Measurements from ENCODE around the gene SDK1. TPM values are rescaled to one million over a fixed set of nuclear protein-coding genes. Genes with fewer than 3 reads are reported as not detected.

The SDK1 gene
- total and polyA plus RNA-seq, 2 of the 8 experiments (the other 6 are each of a cell fraction or from before 2014, with no cell fraction given): 3.3 to 7.2 TPM

DNA sequence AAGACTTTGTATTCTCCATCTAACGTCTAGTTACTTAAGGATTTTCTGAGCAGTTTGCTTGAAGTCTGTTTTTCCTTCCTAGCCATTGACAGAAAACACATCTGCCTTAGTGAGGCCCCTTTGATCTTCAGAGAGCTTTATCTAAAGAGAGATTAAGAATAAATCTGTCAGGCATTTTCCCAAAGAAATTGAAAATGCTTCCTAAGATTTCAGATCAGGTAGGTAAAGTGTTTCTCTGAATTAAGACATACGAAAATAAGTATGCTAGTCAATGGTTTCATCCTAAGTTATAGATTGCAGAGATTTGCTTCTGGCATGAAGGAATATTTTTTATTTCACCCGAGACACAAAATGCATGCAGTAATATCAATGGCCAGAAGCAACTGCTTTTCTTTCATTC, 168.6 kb downstream of the SDK1 start:
- H2AFZ ChIP-seq (ENCODE audit: low read length): no peak overlapping the region
- H3K27ac ChIP-seq (ENCODE audit: low read depth, low read length): no peak overlapping the region
- no peak overlapping the region for H3K9ac ChIP-seq (replicated peaks in 1 of 4; ENCODE audit: extremely low read depth in 1 of 4, low read depth in 3 of 4, low read length in 3 of 4)
- H3K36me3 ChIP-seq (ENCODE audit: control insufficient read depth in 2 of 4, insufficient read depth in 4 of 4, low read length in 3 of 4): no peaks in the 10 kb centered on the region
- no peak overlapping the region for H3K4me3 ChIP-seq (ENCODE audit: extremely low read depth in 1 of 4, insufficient read depth in 2 of 4, low read depth in 3 of 4, low read length in 4 of 4)
- H3K23ac ChIP-seq (ENCODE audit: insufficient read length): no peak overlapping the region
- no peak overlapping the region for H2BK5ac ChIP-seq (ENCODE audit: low read depth, low read length)
- no peaks in the 10 kb centered on the region for H3K79me1 ChIP-seq (ENCODE audit: low read depth, low read length)
- no peak overlapping the region for H3K4ac ChIP-seq (replicated peaks; ENCODE audit: insufficient read length, low read depth, low read length)
- ChIA-PET CTCF (ENCODE audit: partially characterized antibody) (interaction anchor here (0.6 kb wide), 1 partner anchor 16 kb away, joined by 3 read pairs; no protein-coding TSS in a partner anchor), POLR2A (ENCODE audit: partially characterized antibody) (no interaction called here)
- H2BK15ac ChIP-seq (ENCODE audit: low read length): no peak overlapping the region
- no peak overlapping the region for H4K91ac ChIP-seq (replicated peaks; ENCODE audit: insufficient read length, low read length)
- FAIRE-seq: no peak
- H2BK20ac ChIP-seq (ENCODE audit: low read length): no peak overlapping the region
- no peak overlapping the region for H3K18ac ChIP-seq (ENCODE audit: extremely low read depth, low read length)
- no peaks in the 10 kb centered on the region for H4K20me1 ChIP-seq (replicated peaks in 1 of 2; ENCODE audit: control insufficient read depth in 1 of 2, insufficient read depth in 2 of 2, low read length in 2 of 2)
- no peaks in the 10 kb centered on the region for H3K9me3 ChIP-seq (ENCODE audit: insufficient read depth in 2 of 2, low read depth in 1 of 2, low read length in 1 of 2)
- H3K56ac ChIP-seq (replicated peaks; ENCODE audit: insufficient read length, low read depth, low read length): no peak overlapping the region
- H2BK120ac ChIP-seq (replicated peaks; ENCODE audit: low read depth, low read length): no peak overlapping the region
- no peak overlapping the region for H4K5ac ChIP-seq (ENCODE audit: insufficient read length, low read depth, low read length)
- no peaks in the 10 kb centered on the region; the same call in 1 of the 2 replicates for H3K23me2 ChIP-seq (ENCODE audit: low read depth, low read length)
- no peak overlapping the region for H2AK5ac ChIP-seq (ENCODE audit: low read depth, low read length)
- H4K8ac ChIP-seq (ENCODE audit: extremely low read depth, insufficient read depth, low read length): no peak overlapping the region
- DNase-seq (ENCODE audit: low read depth in 1 of 2, low spot score in 2 of 2): no peak
- no peaks in the 10 kb centered on the region for H3K79me2 ChIP-seq (ENCODE audit: control insufficient read depth in 1 of 2, insufficient read depth in 2 of 2, low read length in 2 of 2)
- no peaks in the 10 kb centered on the region for H3K27me3 ChIP-seq (replicated peaks in 1 of 4; ENCODE audit: control insufficient read depth in 3 of 4, extremely low read depth in 1 of 4, insufficient read depth in 3 of 4, low read length in 3 of 4)
- no peak overlapping the region for H3K14ac ChIP-seq (ENCODE audit: insufficient read length)
- H3K4me1 ChIP-seq (replicated peaks in 1 of 4; ENCODE audit: control insufficient read depth in 3 of 4, insufficient read depth in 4 of 4, low read length in 3 of 4): peaks cover 0 to 3% (median 1%) of the 10 kb centered on the region in 4 experiments; a peak in 2 of 7 replicates
- H3K4me2 ChIP-seq (ENCODE audit: insufficient read depth in 1 of 2, low read depth in 2 of 2, low read length in 2 of 2): no peak overlapping the region
- 87% methylated on average over 3 of the region's 3 CpGs; no CpG with 5 or more reads in 1 of the 2 experiments for WGBS, 2 experiments (ENCODE audit: extremely low coverage in 1 of 2, insufficient coverage in 1 of 2, insufficient read length in 1 of 2, insufficient replicate concordance in 2 of 2, low coverage in 1 of 2, low lambda C conversion rate in 2 of 2, missing lambda C conversion rate in 1 of 2)
- TF ChIP-seq GTF2F1 (IDR thresholded peaks at IDR 0.05; ENCODE audit: borderline replicate concordance, low read depth, low read length) (no peak), RNF2 (IDR thresholded peaks at IDR 0.05; ENCODE audit: borderline replicate concordance, low read depth, low read length, missing control alignments, poor library complexity, severe bottlenecking) (no peak)
- no peak overlapping the region for H2BK12ac ChIP-seq (ENCODE audit: low read depth, low read length)
